Esophagus squamous epithelium (tissue), 5 donors: ENCODE data around the gene SPATC1L. TPM values are rescaled to one million over a fixed set of nuclear protein-coding genes. Genes with fewer than 3 reads are reported as not detected.

Experiments used
- DNase-seq: peaks from one replicate; lab custom pipeline; 2025; lab: John Stamatoyannopoulos, UW
- H3K27ac ChIP-seq, 4 donors: fragments of 200-600 bp; sonication (generic); one replicate each; pipeline ENCODE4 v1.5.1; 2016 to 2019; ENCODE audit warnings: mild to moderate bottlenecking in 1 of 4
- H3K27me3 ChIP-seq, 4 donors: fragments of 200-600 bp; sonication (generic); 1 replicate in 3 of 4; 2 replicates in 1 of 4; pipeline versions ENCODE4 v1.5.1 to v1.6.0; 2017 to 2021; ENCODE audit warnings: antibody characterized with exemption in 1 of 4
- H3K36me3 ChIP-seq, 3 donors: fragments of 200-600 bp; sonication (generic); one replicate each; pipeline ENCODE4 v1.5.1; 2016 to 2019
- H3K4me1 ChIP-seq, 3 donors: fragments of 200-600 bp; sonication (generic); one replicate each; pipeline ENCODE4 v1.5.1; 2017 to 2019
- H3K4me3 ChIP-seq, 4 donors: fragments of 200-600 bp; sonication (generic); 1 replicate in 3 of 4; 2 replicates in 1 of 4; pipeline ENCODE4 v1.5.1; 2016 to 2019; ENCODE audit warnings: mild to moderate bottlenecking in 2 of 4, moderate library complexity in 1 of 4
- H3K9me3 ChIP-seq, 3 donors: fragments of 200-600 bp; sonication (generic); one replicate each; pipeline ENCODE4 v1.5.1; 2016 to 2019
- CTCF ChIP-seq, 6 experiments: fragments of 450-650 bp in 4 of 6; fragments of 200-600 bp in 2 of 6; sonication (generic) in 2 of 6; IDR thresholded peaks; one replicate each; pipeline ENCODE4 v1.5.1; 2016 to 2019; ENCODE audit warnings: antibody characterized with exemption in 6 of 6, mild to moderate bottlenecking in 4 of 6, moderate library complexity in 4 of 6
- POLR2A ChIP-seq, 4 donors: fragments of 450-650 bp; IDR thresholded peaks; one replicate each; pipeline ENCODE4 v1.6.1; 2017; ENCODE audit warnings: antibody characterized with exemption in 4 of 4, mild to moderate bottlenecking in 4 of 4, moderate library complexity in 3 of 4
- WGBS, 2 donors: methylation state at CpG; one replicate each; pipeline ENCODE4 v1.1.5; 2018; 5-methylcytosine and 5-hydroxymethylcytosine counted together
- intact Hi-C: fragments of 100-400 bp; cut with DNase I; formaldehyde crosslinking; loops from one replicate; pipeline ENCODE4 v1.15.0; 2022
- total RNA-seq, 4 donors: library from RNA; depleted of rRNA; stranded (reverse); fragments of >200 nt; gene quantifications; one replicate each; pipeline ENCODE4 v1.1.0, GENCODE V29; 2016
- donor health status: DM: yes; HTN: yes; CAD: no.

SPATC1L gene
- total RNA-seq, 4 donors from 2014 or later = 4.0 to 7.2 (median 6.3) TPM

- intact Hi-C loops = no loop called here
Observed at GRCh38 chr21:46157396-46157986, 26.8 kb downstream of the SPATC1L start.

GRCh38 chr21:46156678-46157077 is 27.6 kb downstream of the SPATC1L start:
- Histone ChIP-seq H3K9me3 (no peaks in the 10 kb centered on the region), H3K27ac (no peak overlapping the region), H3K27me3 (peaks cover 0 to 8% (median 0%) of the 10 kb centered on the region in 4 donors), H3K36me3 (no peaks in the 10 kb centered on the region), H3K4me3 (no peak overlapping the region), H3K4me1 (peaks cover 5 to 20% (median 9%) of the 10 kb centered on the region in 3 donors)
- 83 to 89% methylated on average over 6 to 10 of the region's 10 CpGs for WGBS, 2 donors
- intact Hi-C loops = no loop called here
- no peak for TF ChIP-seq POLR2A (IDR thresholded peaks at IDR 0.05)
- no peak for TF ChIP-seq CTCF (IDR thresholded peaks at IDR 0.05)
- DNase-seq = no peak

More at GRCh38 chr21:46157396-46157986, 26.8 kb downstream of the SPATC1L start:
- H3K4me1 ChIP-seq = peaks cover 5 to 26% (median 9%) of the 10 kb centered on the region in 3 donors
- peaks cover 0 to 16% (median 0%) of the 10 kb centered on the region in 4 donors for H3K27me3 ChIP-seq
- TF ChIP-seq POLR2A (IDR thresholded peaks at IDR 0.05) (no peak), CTCF (IDR thresholded peaks at IDR 0.05) (no peak)
- H3K9me3 ChIP-seq = no peaks in the 10 kb centered on the region
- H3K27ac ChIP-seq = no peak overlapping the region
- H3K36me3 ChIP-seq = no peaks in the 10 kb centered on the region
- H3K4me3 ChIP-seq = no peak overlapping the region
- 81 to 93% methylated on average over 4 to 10 of the region's 12 CpGs for WGBS, 2 donors
- no peak for DNase-seq

GRCh38 chr21:46156378-46156645 is 27.9 kb downstream of the SPATC1L start:
- H3K27me3 ChIP-seq = peaks cover 0 to 4% (median 0%) of the 10 kb centered on the region in 4 donors
- TF ChIP-seq CTCF (IDR thresholded peaks at IDR 0.05) (no peak), POLR2A (IDR thresholded peaks at IDR 0.05) (no peak)
- intact Hi-C loops = no loop called here
- 79 to 85% methylated on average over 7 of the region's 7 CpGs for WGBS, 2 donors
- H3K4me3 ChIP-seq = no peak overlapping the region
- H3K36me3 ChIP-seq = no peaks in the 10 kb centered on the region
- H3K4me1 ChIP-seq = peaks cover 5 to 17% (median 9%) of the 10 kb centered on the region in 3 donors
- no peak for DNase-seq
- H3K27ac ChIP-seq = no peak overlapping the region
- no peaks in the 10 kb centered on the region for H3K9me3 ChIP-seq

- H3K9me3 ChIP-seq = no peaks in the 10 kb centered on the region
- no peaks in the 10 kb centered on the region for H3K27me3 ChIP-seq
- H3K4me1 ChIP-seq = peaks cover 5 to 12% (median 9%) of the 10 kb centered on the region in 3 donors
- H3K27ac ChIP-seq = no peak within 1 kb of the TSS
- no peak for DNase-seq
- no peaks in the 10 kb centered on the region for H3K36me3 ChIP-seq
- 85% methylated on average over 19 to 22 of the region's 34 CpGs for WGBS, 2 donors
- H3K4me3 ChIP-seq = no peak within 1 kb of the TSS
- TF ChIP-seq POLR2A (IDR thresholded peaks at IDR 0.05) = no peak
- no peak for TF ChIP-seq CTCF (IDR thresholded peaks at IDR 0.05)
- intact Hi-C loops = no loop called here
Observed at GRCh38 chr21:46155514-46156377, 28.5 kb downstream of the SPATC1L start, which contains the start of gene FTCD. FTCD (minus strand) TSS chr21:46155579; CDS start chr21:46155523, 56 bp downstream.

GRCh38 chr21:46154955-46155513 is 29.2 kb downstream of the SPATC1L start:
- Histone ChIP-seq H3K27me3 (no peaks in the 10 kb centered on the region), H3K4me1 (peaks cover 5 to 12% (median 9%) of the 10 kb centered on the region in 3 donors), H3K36me3 (no peaks in the 10 kb centered on the region), H3K27ac (no peak overlapping the region), H3K4me3 (no peak overlapping the region), H3K9me3 (no peaks in the 10 kb centered on the region)
- TF ChIP-seq CTCF (IDR thresholded peaks at IDR 0.05) (no peak), POLR2A (IDR thresholded peaks at IDR 0.05) (no peak)
- WGBS, 2 donors = 81 to 90% methylated on average over 2 to 5 of the region's 16 CpGs
- no peak for DNase-seq
- intact Hi-C loops = no loop called here
